Epithelial cell of esophagus (primary cell): ENCODE measurements around the gene MYO16.

Experiments used
- DNase-seq: peaks from one replicate; pipeline ENCODE4 v3.0.0; 2010; ENCODE audit warnings: low read depth
- H3K4me3 ChIP-seq: 2 replicates; pipeline ENCODE4 v1.5.1; 2011; ENCODE audit warnings: mild to moderate bottlenecking, low read length, control low read depth
- CTCF ChIP-seq: IDR thresholded peaks from 2 replicates; pipeline ENCODE4 v1.5.1; 2011; ENCODE audit warnings: low read depth, mild to moderate bottlenecking, low read length, control low read depth, inconsistent platforms; ENCODE audit not compliant: insufficient read depth; ENCODE audit errors: missing control alignments

MYO16 gene

GRCh38 chr13:108795841-108796240, 166.4 kb downstream of the MYO16 start:
- no peak for TF ChIP-seq CTCF
- no peak overlapping the region for H3K4me3 ChIP-seq
- no peak for DNase-seq

GRCh38 chr13:108797354-108797753, 167.9 kb downstream of the MYO16 start:
- H3K4me3 ChIP-seq, result no peak overlapping the region
- TF ChIP-seq CTCF, result no peak
- no peak for DNase-seq

- no peak overlapping the region for H3K4me3 ChIP-seq
- no peak for DNase-seq
- TF ChIP-seq CTCF, result no peak
Observed at GRCh38 chr13:108807841-108808240, 178.4 kb downstream of the MYO16 start.

GRCh38 chr13:108812165-108812564, 182.8 kb downstream of the MYO16 start:
- no peak for DNase-seq
- H3K4me3 ChIP-seq, result no peak overlapping the region
- TF ChIP-seq CTCF, result no peak

- no peak overlapping the region for H3K4me3 ChIP-seq
- TF ChIP-seq CTCF, result no peak
- no peak for DNase-seq
Observed at GRCh38 chr13:108812661-108813060, 183.2 kb downstream of the MYO16 start.

GRCh38 chr13:108813587-108814170, 184.3 kb downstream of the MYO16 start:
- no peak overlapping the region for H3K4me3 ChIP-seq
- peak; percentile 16 for DNase-seq
- TF ChIP-seq CTCF, result no peak

- TF ChIP-seq CTCF, result no peak
- H3K4me3 ChIP-seq, result no peak overlapping the region
- no peak for DNase-seq
Observed at GRCh38 chr13:108816375-108816774, 187.0 kb downstream of the MYO16 start.
